ENCODE measurements around the gene SLC1A7.

DNA sequence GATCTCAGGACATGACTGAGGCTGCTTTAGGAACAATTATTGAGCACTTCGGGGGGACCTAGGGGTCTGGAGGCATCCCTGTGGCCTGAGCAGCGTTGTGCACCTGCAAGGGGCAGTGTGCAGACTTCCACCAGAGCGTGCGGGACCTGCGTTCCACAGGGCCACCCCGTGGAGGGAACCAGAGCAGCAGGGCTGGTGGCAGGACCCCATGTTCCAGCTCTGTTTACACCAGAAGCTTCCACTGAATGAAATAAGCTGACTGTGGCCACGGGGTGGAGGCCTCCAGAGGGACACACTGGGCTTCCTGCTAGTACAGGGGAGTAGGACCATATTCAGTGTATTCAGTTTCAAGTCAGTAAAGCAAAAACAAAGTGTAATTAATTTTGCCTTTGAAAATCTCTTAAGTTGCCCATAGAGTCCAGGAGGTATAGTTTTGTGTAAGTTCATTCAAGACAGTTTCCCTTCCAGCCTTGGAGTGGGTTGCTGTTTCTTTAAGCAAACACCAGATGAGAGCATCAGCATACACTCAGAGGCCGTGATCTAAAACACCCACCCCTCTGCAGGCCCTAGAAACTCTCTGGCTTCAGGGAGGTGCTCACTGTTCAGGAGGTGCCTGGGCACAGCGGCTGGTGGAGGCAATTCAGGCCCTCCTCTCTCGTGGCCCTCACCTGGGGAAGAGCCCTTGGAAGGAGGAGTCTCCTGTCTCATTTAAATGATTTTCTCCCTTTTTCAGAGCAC, 16.6 kb downstream of the SLC1A7 start:
- no peak for TF ChIP-seq EZH2 (IDR thresholded peaks at IDR 0.05; ENCODE audit: borderline replicate concordance, insufficient read depth, low read depth, low read length, poor library complexity, severe bottlenecking)
- TF ChIP-seq CTCF (IDR thresholded peaks at IDR 0.05) = no peak
